B cell (primary cell): ENCODE results near the gene A1BG. TPM values are rescaled to one million over a fixed set of nuclear protein-coding genes. Genes with fewer than 3 reads are reported as not detected.

ENCODE experiments used
- ATAC-seq: fragments of 200-7000 bp; cut with Tn5 transposase; one replicate; pipeline ENCODE4 v1.10.0; 2021; ENCODE audit warnings: low read depth, mild to moderate bottlenecking, moderate number of reproducible peaks, moderate library complexity
- CTCF ChIA-PET: fragments of 350-600 bp; sonication (Branson Sonifier 250); formaldehyde crosslinking; loops from one replicate; lab custom pipeline; 2021; ENCODE audit warnings: antibody characterized with exemption, inconsistent platforms; lab: Charles Lee
- POLR2A ChIA-PET: fragments of 350-600 bp; sonication (Branson Sonifier 250); formaldehyde crosslinking; loops from one replicate; lab custom pipeline; 2021; ENCODE audit warnings: antibody characterized with exemption; lab: Charles Lee
- DNase-seq: peaks from one replicate; pipeline ENCODE4 v3.0.0; 2013
- H2AFZ ChIP-seq: 2 replicates; pipeline ENCODE4 v1.6.1; 2012; ENCODE audit warnings: mild to moderate bottlenecking, low read depth, low read length; ENCODE audit not compliant: insufficient read depth, poor library complexity, severe bottlenecking
- H3K27ac ChIP-seq, 2 donors: 1 replicate in 1 of 2; 2 replicates in 1 of 2; pipeline ENCODE4 v1.5.1; 2012 to 2013; ENCODE audit warnings: low read length in 2 of 2, mild to moderate bottlenecking in 2 of 2, moderate library complexity in 1 of 2
- H3K27me3 ChIP-seq, 4 experiments: fragments of 200-600 bp in 1 of 4; sonication (generic) in 1 of 4; replicated peaks in 1 of 4; 1 replicate in 2 of 4; 2 replicates in 2 of 4; pipeline versions ENCODE4 v1.6.1 to v1.7.0; 2013 to 2016; ENCODE audit warnings: low read length in 3 of 4, mild to moderate bottlenecking in 2 of 4, mixed read lengths in 1 of 4, moderate library complexity in 1 of 4; ENCODE audit not compliant: insufficient read depth in 4 of 4, control insufficient read depth in 3 of 4; ENCODE audit errors: control extremely low read depth in 1 of 4
- H3K36me3 ChIP-seq, 2 experiments: replicated peaks in 1 of 2; 1 replicate in 1 of 2; 2 replicates in 1 of 2; pipeline versions ENCODE4 v1.6.1 to v1.7.1; 2013; ENCODE audit warnings: low read length in 1 of 2; ENCODE audit not compliant: insufficient read depth in 2 of 2, control insufficient read depth in 1 of 2; ENCODE audit errors: control extremely low read depth in 1 of 2, extremely low read depth in 1 of 2
- H3K4me1 ChIP-seq, 2 donors: fragments of 200-600 bp in 1 of 2; sonication (generic) in 1 of 2; 1 replicate in 1 of 2; 2 replicates in 1 of 2; pipeline versions ENCODE4 v1.5.1 to v1.6.1; 2013 to 2017; ENCODE audit warnings: low read length in 2 of 2; ENCODE audit not compliant: control insufficient read depth in 2 of 2, insufficient read depth in 2 of 2
- H3K4me2 ChIP-seq: replicated peaks from 2 replicates; pipeline ENCODE3; 2012; ENCODE audit warnings: mild to moderate bottlenecking, low read depth, low read length; ENCODE audit not compliant: poor library complexity, severe bottlenecking
- H3K4me3 ChIP-seq, 5 experiments: fragments of 200-600 bp in 1 of 5; sonication (generic) in 1 of 5; 1 replicate in 3 of 5; 2 replicates in 2 of 5; pipeline versions ENCODE4 v1.5.1 to v1.7.0; 2011 to 2016; ENCODE audit warnings: low read length in 4 of 5, mild to moderate bottlenecking in 4 of 5, low read depth in 2 of 5, control low read depth in 1 of 5, moderate library complexity in 1 of 5; ENCODE audit not compliant: insufficient read depth in 1 of 5; ENCODE audit errors: control extremely low read depth in 1 of 5, extremely low read depth in 1 of 5
- H3K79me2 ChIP-seq: fragments of 200-600 bp; sonication (generic); one replicate; pipeline ENCODE4 v1.6.0; 2016; ENCODE audit warnings: low read length; ENCODE audit not compliant: control insufficient read depth, insufficient read depth
- H3K9ac ChIP-seq: fragments of 200-600 bp; sonication (generic); 2 replicates; pipeline ENCODE4 v1.6.1; 2017; ENCODE audit warnings: mild to moderate bottlenecking, low read length, moderate library complexity
- H3K9me3 ChIP-seq, 3 donors: one replicate each; pipeline versions ENCODE4 v1.6.1 to v1.7.1; 2013; ENCODE audit warnings: low read length in 2 of 3; ENCODE audit not compliant: control insufficient read depth in 2 of 3, insufficient read depth in 1 of 3; ENCODE audit errors: control extremely low read depth in 1 of 3
- H4K20me1 ChIP-seq: 2 replicates; pipeline ENCODE4 v1.6.0; 2012; ENCODE audit warnings: mild to moderate bottlenecking, low read length; ENCODE audit not compliant: insufficient read depth, control insufficient read depth, poor library complexity, severe bottlenecking
- H3K27ac Mint-ChIP-seq: one replicate; pipeline ENCODE4 v1.8.0; 2021; ENCODE audit warnings: mixed read lengths
- H3K27me3 Mint-ChIP-seq: one replicate; pipeline ENCODE4 v1.8.0; 2021; ENCODE audit warnings: mixed read lengths
- H3K4me1 Mint-ChIP-seq: one replicate; pipeline ENCODE4 v1.8.0; 2021; ENCODE audit warnings: mixed read lengths
- H3K4me3 Mint-ChIP-seq: one replicate; pipeline ENCODE4 v1.8.0; 2021; ENCODE audit warnings: mixed read lengths
- H3K9me3 Mint-ChIP-seq: one replicate; pipeline ENCODE4 v1.8.0; 2022; ENCODE audit warnings: mixed read lengths; ENCODE audit not compliant: insufficient read depth
- CTCF ChIP-seq: fragments of 200-600 bp; IDR thresholded peaks from one replicate; pipeline ENCODE4 v1.8.0; 2022; ENCODE audit warnings: antibody characterized with exemption, mild to moderate bottlenecking
- EZH2 ChIP-seq: IDR thresholded peaks from 2 replicates; pipeline ENCODE4 v1.6.1; 2012; ENCODE audit warnings: borderline replicate concordance, low read depth, mild to moderate bottlenecking, moderate library complexity, low read length; ENCODE audit not compliant: insufficient read depth, poor library complexity, severe bottlenecking
- WGBS: methylation state at CpG from one replicate; pipeline ENCODE4 v1.1.5; 2013; ENCODE audit warnings: missing lambda C conversion rate; ENCODE audit not compliant: insufficient coverage; 5-methylcytosine and 5-hydroxymethylcytosine counted together
- intact Hi-C: fragments of 100-400 bp; cut with micrococcal nuclease; formaldehyde crosslinking; loops from one replicate; pipeline ENCODE4 v1.10.0; 2022
- polyA minus RNA-seq: library from RNA; depleted of rRNA, polyadenylated mRNA; stranded (reverse); fragments of >200 nt; gene quantifications from 2 replicates; pipeline ENCODE4 v1.2.3, GENCODE V29; 2012
- polyA plus RNA-seq: library from polyadenylated mRNA; depleted of rRNA; stranded (reverse); fragments of >200 nt; gene quantifications from 2 replicates; pipeline ENCODE4 v1.2.3, GENCODE V29; 2012
- total RNA-seq, 2 donors: library from RNA; stranded (reverse); fragments of 120-200 nt in 1 of 2; gene quantifications; 1 replicate in 1 of 2; 2 replicates in 1 of 2; pipeline versions ENCODE4 v1.2.3 to v1.2.4, GENCODE V29; 2013 to 2022

Gene A1BG, protein sequence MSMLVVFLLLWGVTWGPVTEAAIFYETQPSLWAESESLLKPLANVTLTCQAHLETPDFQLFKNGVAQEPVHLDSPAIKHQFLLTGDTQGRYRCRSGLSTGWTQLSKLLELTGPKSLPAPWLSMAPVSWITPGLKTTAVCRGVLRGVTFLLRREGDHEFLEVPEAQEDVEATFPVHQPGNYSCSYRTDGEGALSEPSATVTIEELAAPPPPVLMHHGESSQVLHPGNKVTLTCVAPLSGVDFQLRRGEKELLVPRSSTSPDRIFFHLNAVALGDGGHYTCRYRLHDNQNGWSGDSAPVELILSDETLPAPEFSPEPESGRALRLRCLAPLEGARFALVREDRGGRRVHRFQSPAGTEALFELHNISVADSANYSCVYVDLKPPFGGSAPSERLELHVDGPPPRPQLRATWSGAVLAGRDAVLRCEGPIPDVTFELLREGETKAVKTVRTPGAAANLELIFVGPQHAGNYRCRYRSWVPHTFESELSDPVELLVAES
- total RNA-seq, result 18.4 and 23.7 TPM in 2 replicates
- 21.8 TPM for total RNA-seq (2013)
- 28.4 and 52.6 TPM in 2 replicates for polyA plus RNA-seq
- polyA minus RNA-seq, result 9.3 and 18.4 TPM in 2 replicates

- Mint-ChIP-seq H3K9me3 (no peaks in the 10 kb centered on the region), H3K4me3 (no peak within 1 kb of the TSS), H3K27ac (no peak within 1 kb of the TSS), H3K4me1 (peaks cover 33% of the 10 kb centered on the region), H3K27me3 (no peaks in the 10 kb centered on the region)
- no peak within 1 kb of the TSS for H3K27ac ChIP-seq
- peaks cover 0 to 12% (median 3%) of the 10 kb centered on the region in 4 experiments for H3K27me3 ChIP-seq
- peaks cover 0 to 14% (median 0%) of the 10 kb centered on the region in 3 donors for H3K9me3 ChIP-seq
- no peak within 1 kb of the TSS for H2AFZ ChIP-seq
- H3K9ac ChIP-seq, result no peak within 1 kb of the TSS
- peaks cover 24 to 34% of the 10 kb centered on the region in 2 donors for H3K4me1 ChIP-seq
- ATAC-seq, result no peak
- no peak within 1 kb of the TSS for H3K4me2 ChIP-seq
- TF ChIP-seq CTCF, result no peak
- no peak for TF ChIP-seq EZH2
- POLR2A ChIA-PET, result no interaction called here
- WGBS, result 95% methylated on average over 22 of the region's 26 CpGs
- H3K4me3 ChIP-seq, result no peak within 1 kb of the TSS
- peaks cover 6% of the 10 kb centered on the region for H4K20me1 ChIP-seq
- CTCF ChIA-PET, result no interaction called here
- intact Hi-C loops, result no loop called here
- no peak for DNase-seq
- H3K36me3 ChIP-seq, result no peaks in the 10 kb centered on the region
- H3K79me2 ChIP-seq, result peaks cover 11% of the 10 kb centered on the region
Observed at GRCh38 chr19:58352760-58353671, at the start of gene A1BG. Gene A1BG, minus strand, starts transcription at chr19:58353492. Its CDS starts 55 bp downstream, at chr19:58353437.
